Measurements from ENCODE around the gene MYL12A. TPM values are rescaled to one million over a fixed set of nuclear protein-coding genes. Genes with fewer than 3 reads are reported as not detected.

The MYL12A gene
- total RNA-seq, 6 experiments from 2014 or later = 425 to 713 (median 651) TPM

- peaks cover 19% of the 10 kb centered on the region for H3K9me3 Mint-ChIP-seq
- peak overlapping the region; percentile 40; the same call in 1 of the 2 replicates for H3K27ac Mint-ChIP-seq
- peaks cover 84% of the 10 kb centered on the region for H3K4me1 Mint-ChIP-seq (ENCODE audit: low read depth)
- no peak for DNase-seq
- peaks cover 74% of the 10 kb centered on the region for H3K36me3 Mint-ChIP-seq (ENCODE audit: low read depth)
- TF ChIP-seq CTCF (IDR thresholded peaks at IDR 0.05) = no peak
- H3K4me3 Mint-ChIP-seq = peak overlapping the region; percentile 11; the same call in 1 of the 2 replicates
- H3K27me3 Mint-ChIP-seq (ENCODE audit: insufficient read depth) = peaks cover 3% of the 10 kb centered on the region; the same call in 1 of the 2 replicates
Observed at GRCh38 chr18:3252843-3253242, 5.2 kb downstream of the MYL12A start.

- Mint-ChIP-seq H3K36me3 (ENCODE audit: low read depth) (peaks cover 73% of the 10 kb centered on the region), H3K27ac (peak overlapping the region; percentile 64; the same call in 1 of the 2 replicates), H3K9me3 (peaks cover 5% of the 10 kb centered on the region; the same call in 1 of the 2 replicates), H3K4me1 (ENCODE audit: low read depth) (peaks cover 92% of the 10 kb centered on the region), H3K27me3 (ENCODE audit: insufficient read depth) (no peaks in the 10 kb centered on the region), H3K4me3 (no peak overlapping the region)
- TF ChIP-seq CTCF (IDR thresholded peaks at IDR 0.05) = no peak
- DNase-seq = no peak
Observed at GRCh38 chr18:3254725-3255124, 7.1 kb downstream of the MYL12A start.

GRCh38 chr18:3255611-3256165, 8.1 kb downstream of the MYL12A start:
- no peak for TF ChIP-seq CTCF (IDR thresholded peaks at IDR 0.05)
- no peak for DNase-seq
- H3K27ac Mint-ChIP-seq = peak overlapping the region; percentile 31
- H3K9me3 Mint-ChIP-seq = peaks cover 1% of the 10 kb centered on the region; the same call in 1 of the 2 replicates
- H3K4me3 Mint-ChIP-seq = no peak overlapping the region
- peaks cover 91% of the 10 kb centered on the region for H3K4me1 Mint-ChIP-seq (ENCODE audit: low read depth)
- peaks cover 69% of the 10 kb centered on the region for H3K36me3 Mint-ChIP-seq (ENCODE audit: low read depth)
- no peaks in the 10 kb centered on the region for H3K27me3 Mint-ChIP-seq (ENCODE audit: insufficient read depth)

GRCh38 chr18:3256693-3257626, 9.4 kb downstream of the MYL12A start:
- H3K4me1 Mint-ChIP-seq (ENCODE audit: low read depth) = peaks cover 85% of the 10 kb centered on the region
- peak; percentile 62 for DNase-seq
- no peaks in the 10 kb centered on the region for H3K9me3 Mint-ChIP-seq

More at GRCh38 chr18:3256693-3257626, 9.4 kb downstream of the MYL12A start:
- Mint-ChIP-seq H3K36me3 (ENCODE audit: low read depth) (peaks cover 71% of the 10 kb centered on the region), H3K27me3 (ENCODE audit: insufficient read depth) (no peaks in the 10 kb centered on the region), H3K27ac (peak overlapping the region; percentile 85), H3K4me3 (peak overlapping the region; percentile 72)
- TF ChIP-seq CTCF (IDR thresholded peaks at IDR 0.05) = no peak
